ENCODE data around the gene POLR2L.
A peak's percentile ranks its signal among the peaks of the same experiment; 100 is the strongest.

POLR2L gene

DNA sequence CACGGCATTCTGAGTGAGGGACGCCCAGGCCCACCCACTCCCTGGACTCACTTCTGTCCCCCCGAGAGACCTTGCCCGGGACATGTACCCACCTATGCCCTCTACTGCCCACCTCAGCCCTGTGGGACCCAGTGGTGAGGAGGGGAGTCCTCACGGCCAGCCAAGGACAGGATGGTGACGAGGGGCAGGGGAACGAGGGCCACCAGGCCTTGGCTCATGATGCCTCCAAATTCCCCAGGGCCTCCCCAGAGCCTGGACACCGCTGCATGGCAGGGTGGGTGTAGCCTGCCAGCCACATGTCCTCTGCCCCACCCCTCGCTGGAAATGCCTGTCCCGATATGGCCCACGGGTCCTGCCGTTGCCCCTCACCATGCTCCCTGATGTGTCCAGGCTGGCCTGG, 26.5 kb upstream of the POLR2L start:
- DNase-seq (ENCODE audit: low spot score) = no peak

DNA sequence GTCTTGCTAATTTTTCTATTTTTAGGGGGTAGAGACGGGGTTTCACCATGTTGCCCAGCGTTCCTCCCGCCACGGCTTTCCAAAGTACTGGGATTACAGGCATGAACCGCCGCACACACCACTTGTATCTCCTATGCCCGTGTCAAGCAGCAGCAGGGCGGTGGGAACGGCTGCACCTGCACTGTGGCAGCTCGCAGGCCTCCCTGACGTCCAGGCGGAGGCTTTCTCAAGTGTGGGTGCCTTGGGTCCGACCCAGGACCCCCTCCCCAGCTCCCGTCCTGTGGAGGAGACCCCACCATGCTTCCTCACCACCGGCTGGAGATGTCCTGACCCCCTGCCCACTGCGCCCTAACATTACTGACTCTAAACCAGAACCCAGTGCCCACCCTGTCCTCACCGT, 26.1 kb upstream of the POLR2L start:
- no peak for DNase-seq (ENCODE audit: low spot score)

DNA sequence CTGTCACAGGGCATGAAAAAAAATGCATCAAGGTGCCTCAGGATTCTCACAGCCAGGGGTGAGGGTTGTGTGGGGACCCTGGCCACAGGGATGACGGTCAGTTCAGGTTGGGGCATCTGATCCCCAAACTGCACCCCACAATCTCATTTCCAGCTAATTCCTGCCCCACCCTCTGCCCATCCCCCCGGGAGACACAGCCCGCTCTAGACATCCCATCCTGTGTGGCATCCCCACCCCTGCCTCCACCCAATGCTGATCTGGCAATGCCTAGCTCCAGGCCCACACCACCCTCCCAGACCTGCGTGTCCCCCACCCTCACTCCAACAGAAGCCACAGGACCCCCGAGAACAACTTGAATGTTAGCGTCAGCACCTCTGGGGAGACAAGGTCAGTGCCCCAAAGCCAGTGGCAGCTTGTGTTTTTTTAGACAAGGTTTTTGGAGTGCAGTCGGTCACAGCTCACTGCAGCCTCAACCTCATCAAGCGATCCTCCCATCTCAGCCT, 25.6 kb upstream of the POLR2L start:
- DNase-seq (ENCODE audit: low spot score) = no peak

DNA sequence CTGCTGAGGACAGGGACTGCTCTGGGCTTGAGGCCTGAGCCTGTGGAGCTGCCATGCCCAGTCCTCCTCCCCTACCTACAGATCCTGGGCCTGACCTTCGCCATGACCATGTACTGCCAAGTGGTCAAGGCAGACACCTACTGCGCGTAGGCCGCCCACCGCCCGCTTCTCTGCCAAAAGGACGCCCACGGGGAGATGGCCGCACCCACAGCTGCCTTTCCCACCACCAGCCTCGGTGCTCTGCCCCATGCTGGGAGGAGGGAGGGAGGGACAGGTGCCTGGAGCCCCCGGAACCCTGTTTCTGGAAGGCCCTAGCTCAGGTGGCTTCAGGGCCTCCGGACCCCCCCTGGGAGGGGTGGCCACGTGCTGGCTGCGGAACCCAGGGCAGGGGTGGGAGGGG, 24.2 kb upstream of the POLR2L start:
- DNase-seq (ENCODE audit: low spot score) = no peak

DNA sequence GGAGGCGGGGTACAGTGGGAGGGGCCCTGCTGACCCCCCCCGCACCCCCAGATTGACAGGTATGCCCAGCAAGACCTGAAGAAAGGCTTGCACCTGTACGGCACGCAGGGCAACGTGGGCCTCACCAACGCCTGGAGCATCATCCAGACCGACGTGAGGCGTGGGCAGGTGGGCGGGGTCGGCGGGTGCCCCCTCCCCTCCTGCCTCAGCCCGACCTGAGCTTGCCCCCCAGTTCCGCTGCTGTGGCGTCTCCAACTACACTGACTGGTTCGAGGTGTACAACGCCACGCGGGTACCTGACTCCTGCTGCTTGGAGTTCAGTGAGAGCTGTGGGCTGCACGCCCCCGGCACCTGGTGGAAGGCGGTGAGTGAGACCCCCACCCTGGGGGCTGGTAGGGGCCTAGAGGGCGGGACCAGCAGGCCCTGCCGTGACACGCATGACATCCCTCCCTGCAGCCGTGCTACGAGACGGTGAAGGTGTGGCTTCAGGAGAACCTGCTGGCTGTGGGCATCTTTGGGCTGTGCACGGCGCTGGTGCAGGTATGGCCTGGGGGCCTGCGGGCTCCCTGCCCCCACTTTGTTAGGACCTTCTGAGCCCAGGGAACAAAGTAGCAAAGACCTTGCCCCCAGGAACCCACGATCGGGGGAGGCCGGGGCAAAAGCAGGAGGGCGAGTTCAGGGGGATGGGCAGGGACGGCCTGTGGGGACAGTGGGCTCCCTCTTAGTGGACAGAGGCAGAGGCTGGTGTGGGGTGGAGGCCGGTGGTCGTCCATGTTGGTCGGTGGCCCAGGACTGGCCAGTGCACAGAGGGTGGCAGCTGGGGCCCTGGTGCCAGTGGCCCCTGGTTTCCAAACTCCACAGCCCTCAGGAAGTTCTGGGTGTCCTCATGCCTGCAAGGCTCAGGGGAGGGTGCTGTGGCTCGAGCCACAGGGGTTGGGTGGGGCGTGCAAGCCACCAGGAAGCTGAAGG, 23.4 kb upstream of the POLR2L start:
- DNase-seq (ENCODE audit: low spot score) = no peak

DNA sequence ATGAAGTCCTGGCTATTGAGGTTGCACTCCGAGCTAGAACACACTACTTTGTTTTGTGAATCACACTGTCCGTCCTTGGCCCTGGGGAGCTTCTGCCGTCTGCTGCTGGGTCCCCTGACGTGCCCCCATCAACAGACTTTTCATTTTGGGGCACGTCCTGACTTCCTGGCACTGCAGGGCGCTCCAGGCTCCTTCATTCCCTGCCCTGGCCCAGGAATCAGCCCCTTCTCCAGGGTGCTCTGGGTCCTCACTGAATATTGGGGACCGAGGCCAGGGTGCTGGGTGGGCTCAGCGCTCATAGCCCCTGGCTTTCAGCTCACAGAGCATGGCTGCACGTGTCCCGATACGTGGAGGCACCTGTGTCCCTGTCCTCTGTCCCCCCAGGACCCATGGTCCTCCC, 22.6 kb upstream of the POLR2L start:
- no peak for DNase-seq (ENCODE audit: low spot score)

DNA sequence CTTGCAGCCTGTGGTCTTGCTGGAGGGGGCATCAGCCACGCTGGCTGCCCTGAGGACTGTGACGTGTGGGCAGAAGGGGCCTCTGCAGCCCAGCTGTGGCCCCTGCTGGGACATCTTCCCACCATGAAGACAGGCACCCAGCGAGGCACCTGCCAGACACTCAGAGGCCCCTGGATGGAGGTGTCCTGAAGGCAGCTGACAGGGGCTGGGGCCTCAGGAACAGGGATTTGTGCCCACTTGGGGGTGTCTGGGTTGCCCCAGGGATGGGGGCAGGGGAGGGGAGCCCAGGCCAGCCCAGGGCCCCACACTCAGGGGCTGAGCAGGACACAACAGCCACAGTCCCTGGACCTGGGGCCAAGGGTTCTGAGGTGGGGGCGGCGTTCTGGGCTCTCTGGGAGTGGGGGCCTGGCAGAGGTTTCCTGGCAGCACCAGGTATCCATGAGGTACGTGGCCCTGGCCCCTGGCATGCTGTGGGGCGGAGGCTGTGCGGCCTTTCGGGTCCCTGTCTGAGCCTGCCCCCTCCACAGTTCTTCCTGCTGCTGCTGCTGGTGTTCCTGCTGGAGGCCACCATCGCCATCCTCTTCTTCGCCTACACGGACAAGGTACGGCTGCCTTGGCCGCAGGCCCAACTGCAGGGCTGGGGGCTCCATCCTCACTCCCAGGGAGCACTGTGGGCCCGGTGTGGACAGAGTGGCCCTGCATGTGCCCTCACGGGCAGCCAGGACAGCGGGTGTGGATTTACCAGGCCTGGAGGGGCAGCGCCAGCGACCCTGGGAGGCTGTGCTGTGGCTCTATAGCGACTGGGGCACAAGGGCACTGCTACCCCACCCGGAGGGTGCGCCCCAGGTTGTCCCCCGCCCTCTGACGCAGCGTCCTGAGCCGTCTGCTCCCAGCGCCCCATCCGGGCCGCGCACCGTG, 21.8 kb upstream of the POLR2L start:
- DNase-seq (ENCODE audit: low spot score) = no peak

DNA sequence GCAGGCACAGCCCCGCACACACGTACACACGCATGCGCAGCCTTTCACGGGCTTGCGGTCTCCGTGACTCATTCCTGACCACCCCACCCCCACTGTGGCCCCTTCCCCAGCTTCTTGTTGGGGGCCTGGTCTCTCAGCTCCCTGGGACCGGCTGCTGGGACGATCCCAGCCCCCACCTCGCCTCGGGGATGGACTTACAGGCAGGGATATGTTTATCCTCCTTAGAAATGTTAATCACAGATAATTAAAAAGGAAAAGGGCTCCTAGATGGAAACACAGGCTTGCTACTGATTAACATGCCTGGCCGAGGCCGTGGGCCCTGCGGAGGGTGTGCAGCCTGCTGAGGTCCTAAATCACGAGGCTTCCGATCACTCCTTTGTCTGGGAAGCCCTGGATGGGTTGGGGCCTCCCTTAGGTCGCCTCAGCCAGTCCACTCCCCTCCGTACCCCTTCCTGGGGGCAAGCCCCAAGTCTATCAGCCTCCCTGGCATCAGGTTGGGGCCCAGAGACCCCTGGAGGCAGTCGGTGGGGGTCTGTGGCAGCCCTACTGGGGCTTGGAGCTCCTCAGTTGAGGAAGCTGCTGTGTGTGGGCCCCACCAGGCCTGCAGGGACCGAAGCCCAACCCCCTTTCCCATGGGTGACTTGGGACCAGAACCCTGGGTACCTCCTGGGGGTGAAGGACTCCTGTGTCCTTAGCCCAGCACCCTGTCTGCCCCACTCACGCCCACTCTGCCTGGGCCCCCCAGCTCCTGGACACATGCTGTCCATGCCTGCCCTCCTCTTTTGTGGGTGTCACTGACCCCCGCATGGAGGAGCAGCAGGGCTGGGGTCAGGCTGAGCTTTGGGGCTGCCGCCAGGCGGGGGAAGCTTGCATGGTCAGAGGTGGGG, 20.9 kb upstream of the POLR2L start:
- no peak for DNase-seq (ENCODE audit: low spot score)

DNA sequence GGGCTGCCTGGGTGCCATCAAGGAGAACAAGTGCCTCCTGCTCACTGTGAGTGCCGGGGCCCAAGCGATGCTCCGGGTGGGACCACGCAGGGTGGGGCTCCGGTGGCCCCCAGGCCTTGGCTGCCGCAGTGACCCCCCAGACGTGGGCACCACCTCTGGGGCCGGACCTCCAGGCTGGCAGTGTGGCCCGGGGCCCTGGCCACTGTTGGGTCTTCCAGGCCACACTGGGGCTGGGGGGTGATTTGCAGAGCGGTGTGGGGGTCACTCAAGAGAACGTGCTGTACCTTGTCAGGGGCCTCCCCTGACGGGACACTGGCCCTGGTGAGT, 20.3 kb upstream of the POLR2L start:
- DNase-seq (ENCODE audit: low spot score) = no peak

DNA sequence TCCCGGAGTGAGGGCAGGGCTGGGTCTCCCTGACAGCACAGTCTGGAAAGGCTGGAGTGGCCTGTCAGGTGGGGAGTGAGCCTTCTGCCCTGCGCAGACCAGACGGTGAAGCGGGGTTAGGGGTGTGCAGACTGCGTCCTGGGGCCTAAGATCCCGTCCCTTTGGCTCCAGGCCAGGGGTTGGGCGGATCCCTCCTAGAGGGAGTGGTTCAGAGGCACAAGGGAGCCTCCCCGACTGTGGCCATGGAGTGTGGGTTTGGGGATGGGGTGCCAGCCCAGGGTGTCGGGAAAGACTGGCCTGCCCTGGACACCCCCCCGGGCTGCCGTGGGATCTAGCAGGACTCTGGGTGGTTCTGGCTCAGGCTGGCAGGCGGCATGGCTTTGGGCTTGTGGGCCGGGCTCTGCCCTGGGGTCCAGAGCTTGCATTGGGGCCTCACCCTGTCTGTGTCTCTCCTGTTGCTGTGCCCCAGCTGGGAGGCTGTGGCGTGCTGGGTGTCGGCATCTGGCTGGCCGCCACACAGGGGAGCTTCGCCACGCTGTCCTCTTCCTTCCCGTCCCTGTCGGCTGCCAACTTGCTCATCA, 19.8 kb upstream of the POLR2L start:
- no peak for DNase-seq (ENCODE audit: low spot score)

DNA sequence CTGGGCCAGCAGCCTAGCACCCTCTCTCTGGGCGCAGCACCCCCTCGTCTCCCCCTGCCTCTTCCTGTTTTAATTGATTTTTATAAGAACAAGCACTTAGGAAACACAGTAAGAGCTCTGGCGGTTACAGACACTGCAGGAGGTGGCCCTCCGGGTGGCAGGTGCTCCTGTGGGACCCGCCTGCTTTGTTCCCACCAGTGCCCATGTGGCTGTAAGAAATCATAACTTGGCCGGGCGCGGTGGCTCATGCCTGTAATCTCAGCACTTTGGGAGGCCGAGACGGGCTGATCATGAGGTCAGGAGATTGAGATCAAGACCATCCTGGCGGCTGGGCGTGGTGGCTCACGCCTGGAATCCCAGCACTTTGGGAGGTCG, 18.8 kb upstream of the POLR2L start:
- DNase-seq (ENCODE audit: low spot score) = no peak

DNA sequence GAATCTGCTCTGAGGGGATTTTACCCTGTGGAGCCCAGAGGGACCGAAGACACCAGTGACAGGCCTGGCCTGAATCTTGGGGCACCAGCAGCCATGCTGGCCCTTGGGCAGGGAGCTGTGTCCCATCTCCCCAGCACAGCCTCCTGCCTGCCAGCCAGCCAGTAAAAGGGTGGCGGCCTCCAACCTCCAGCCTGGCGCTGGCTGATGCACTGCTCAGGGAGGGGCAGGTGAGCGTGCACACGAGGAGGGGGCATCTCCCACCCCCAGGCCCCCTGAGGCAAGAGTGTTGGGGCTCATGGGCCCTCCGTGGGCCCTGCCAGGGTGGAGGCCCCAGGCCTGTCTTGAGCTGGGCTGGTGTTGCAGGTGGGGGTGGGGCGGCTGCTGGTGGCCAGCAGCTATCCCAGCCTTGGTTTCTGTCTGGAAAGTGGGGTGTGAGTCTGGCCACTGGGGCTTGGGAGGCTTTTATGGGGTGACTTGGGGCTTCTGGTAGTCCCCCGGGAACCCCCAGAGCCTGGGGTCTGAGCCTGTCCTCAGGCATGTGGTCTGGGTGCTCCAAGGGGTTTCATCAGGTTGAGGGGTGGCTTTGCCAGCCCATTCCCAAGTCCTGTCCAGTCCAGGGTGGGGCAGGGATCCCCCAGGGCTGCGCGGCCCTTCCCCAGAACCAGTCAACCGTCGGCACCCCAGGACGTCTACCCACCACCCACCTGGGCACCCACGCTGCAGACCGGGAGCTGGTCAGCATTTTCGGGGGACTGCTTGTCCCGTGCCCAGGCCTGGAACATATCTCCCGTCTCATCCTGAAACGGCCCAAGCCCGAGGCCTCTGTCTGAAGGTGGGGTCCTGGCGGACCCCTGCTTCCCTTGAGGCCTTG, 18.1 kb upstream of the POLR2L start:
- DNase-seq (ENCODE audit: low spot score) = no peak

DNA sequence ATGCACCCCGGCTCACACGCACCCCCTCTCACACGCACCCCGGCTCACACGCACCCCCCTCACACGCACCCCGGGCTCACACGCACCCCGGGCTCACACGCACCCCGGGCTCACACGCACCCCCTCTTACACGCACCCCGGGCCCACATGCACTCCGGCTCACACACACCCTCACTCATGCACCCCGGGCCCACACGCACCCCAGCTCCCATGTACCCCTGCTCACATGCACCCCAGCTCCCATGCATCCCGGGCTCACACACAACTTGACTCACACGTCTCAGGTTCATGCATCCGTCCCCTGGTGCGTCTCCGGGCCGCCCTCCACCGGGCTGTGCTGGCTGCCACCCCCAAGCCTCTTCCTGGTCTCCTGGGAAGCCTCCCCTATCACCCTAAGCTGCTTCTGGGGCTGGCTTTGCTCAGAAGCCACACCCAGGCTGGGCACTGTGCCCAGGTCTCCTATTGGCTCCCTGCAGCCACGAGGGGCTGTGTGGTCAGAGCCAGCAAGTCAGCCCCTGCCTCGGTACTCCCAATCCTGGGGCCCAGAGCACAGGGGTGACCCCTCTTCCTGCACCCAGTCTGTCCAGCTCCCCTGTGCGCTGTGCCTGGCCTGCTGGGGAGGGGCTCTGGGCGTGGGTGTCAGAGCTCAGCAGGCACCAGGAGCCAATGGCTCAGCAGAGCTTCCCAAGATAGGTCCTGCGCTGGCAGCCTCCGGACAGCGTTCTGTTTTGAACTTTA, 17.2 kb upstream of the POLR2L start:
- peak; percentile 65 for DNase-seq (ENCODE audit: low spot score)

DNA sequence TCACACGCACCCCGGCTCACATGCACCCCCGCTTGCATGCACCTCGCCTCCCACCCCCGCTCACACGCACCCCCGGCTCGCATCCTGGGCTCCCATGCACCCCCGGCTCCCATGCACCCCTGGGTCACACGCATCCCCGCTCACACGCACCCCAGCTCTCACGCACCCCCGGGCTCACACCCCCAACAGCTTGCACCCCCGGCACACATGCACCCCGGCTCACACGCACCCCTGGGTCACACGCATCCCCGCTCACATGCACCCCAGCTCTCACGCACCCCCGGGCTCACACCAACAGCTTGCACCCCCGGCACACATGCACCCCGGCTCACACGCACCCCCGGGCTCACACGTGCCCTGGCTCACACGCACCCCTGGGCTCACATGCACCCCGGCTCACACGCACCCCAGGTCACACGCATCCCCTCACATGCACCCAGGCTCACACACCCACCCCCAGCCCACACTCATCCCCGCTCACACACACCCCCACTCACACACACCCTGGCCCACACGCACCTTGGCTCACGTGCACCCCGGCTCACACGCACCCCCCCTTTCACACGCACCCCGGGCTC, 16.5 kb upstream of the POLR2L start:
- DNase-seq (ENCODE audit: low spot score) = no peak

DNA sequence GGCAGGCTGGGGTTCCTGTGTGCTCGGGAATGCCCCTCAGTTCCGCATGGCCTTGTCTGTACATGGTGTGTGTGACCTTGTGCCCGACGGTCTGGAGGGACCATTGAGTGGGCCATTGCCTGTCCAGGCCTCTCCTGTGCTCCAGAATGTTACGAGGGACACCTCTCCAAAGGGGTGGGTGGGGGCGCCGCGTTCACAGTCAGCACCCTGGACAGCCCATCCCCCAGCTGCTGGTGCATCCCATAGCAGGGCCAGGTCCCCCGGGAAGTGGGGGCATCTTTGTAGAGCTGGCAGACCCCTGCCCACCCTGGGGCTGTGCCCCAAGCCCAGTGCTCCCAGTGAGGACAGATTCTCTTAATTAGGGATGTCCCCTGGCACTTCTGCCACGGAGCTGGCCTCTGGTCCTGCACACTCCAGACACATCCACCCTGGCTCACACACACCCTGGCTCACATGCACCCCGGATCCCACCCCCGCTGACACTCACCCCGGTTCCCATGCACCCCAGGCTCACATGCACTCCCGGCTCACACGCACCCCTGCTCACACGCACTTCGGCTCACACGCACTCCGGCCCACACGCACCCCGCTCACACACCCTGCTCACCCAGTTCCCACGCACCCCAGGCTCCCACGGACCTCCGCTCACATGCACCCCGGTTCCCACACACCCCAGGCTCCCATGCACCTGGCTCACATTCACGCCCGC, 15.9 kb upstream of the POLR2L start:
- DNase-seq (ENCODE audit: low spot score) = no peak

DNA sequence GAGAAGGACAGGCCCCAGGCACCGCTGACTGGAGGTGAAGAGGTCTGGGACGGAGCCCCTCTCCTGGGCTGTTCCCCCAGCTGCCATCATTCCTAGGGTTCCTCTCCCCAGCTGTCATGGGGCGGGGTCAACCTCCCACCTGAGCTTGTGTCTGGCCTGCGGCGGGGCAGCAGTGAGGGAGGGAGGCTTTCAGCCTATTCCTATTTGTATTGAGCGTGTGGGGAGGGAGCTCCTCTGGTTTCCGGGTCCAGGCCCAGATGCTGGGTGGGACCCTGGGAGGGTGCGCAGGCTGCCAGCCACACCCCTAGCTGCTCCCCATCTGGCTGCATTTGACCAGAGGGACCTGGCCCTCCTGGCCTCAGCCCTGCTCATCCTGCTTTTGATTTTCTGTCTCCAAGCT, 14.1 kb upstream of the POLR2L start:
- DNase-seq (ENCODE audit: low spot score) = no peak

DNA sequence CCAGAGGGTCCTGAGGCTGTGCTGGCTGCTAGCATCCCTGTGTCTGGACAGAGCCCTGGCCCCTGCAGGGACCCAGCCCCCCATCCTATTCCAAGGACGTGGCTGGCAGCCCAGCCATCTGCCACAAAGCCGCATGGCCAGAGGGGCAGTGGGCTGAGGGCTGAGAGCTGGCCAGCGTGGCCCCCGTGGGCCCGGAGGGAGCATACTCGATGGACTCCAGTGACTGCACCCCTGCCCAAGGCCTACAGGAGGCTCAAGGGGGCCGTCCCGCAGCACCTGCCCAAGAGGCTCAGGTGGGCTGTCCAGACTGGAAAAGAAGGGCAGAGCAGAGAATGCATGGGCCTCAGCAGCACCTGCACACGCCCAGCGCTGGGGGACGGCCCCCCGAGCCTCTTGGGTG, 13.5 kb upstream of the POLR2L start:
- no peak for DNase-seq (ENCODE audit: low spot score)

DNA sequence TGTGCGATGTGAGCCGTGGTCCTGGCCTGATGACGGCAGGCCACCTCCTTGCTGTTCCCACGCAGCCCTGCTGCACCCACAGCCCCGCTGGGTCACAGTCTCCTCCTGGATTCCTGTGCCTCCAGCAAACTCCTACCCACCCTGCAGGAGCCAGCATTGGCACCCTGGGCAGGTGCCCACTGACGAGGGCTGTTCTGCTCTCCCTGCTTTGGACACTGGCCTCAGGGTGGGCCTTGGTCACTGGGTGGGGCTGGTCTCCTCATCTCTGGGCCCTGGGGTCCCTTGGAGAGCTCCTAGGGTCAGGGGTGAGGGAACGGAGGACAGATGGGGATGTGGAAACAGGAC, 13.0 kb upstream of the POLR2L start:
- no peak for DNase-seq (ENCODE audit: low spot score)
